HepG2 (cell line): ENCODE measurements around the gene ABCF1. TPM values are rescaled to one million over a fixed set of nuclear protein-coding genes. Genes with fewer than 3 reads are reported as not detected.

Source experiments
- FOSL1 ChIP-seq: sonication (generic); formaldehyde crosslinking; IDR thresholded peaks from 2 replicates; pipeline ENCODE4 v1.9.0; 2021; ENCODE audit warnings: missing genetic modification reagents, borderline replicate concordance
- FOXC1 ChIP-seq: sonication (generic); formaldehyde crosslinking; IDR thresholded peaks from 2 replicates; pipeline ENCODE4 v1.8.0; 2022; ENCODE audit warnings: mild to moderate bottlenecking, missing genetic modification reagents, borderline replicate concordance
- KDM2A ChIP-seq: sonication (generic); formaldehyde crosslinking; IDR thresholded peaks from 2 replicates; pipeline ENCODE4 v1.4.0; 2020; ENCODE audit warnings: low read depth, missing genetic modification reagents, borderline replicate concordance
- RORA ChIP-seq: sonication (generic); formaldehyde crosslinking; IDR thresholded peaks from 2 replicates; pipeline ENCODE4 v1.5.0; 2020; ENCODE audit warnings: mild to moderate bottlenecking, missing genetic modification reagents, moderate library complexity
- SNAPC2 ChIP-seq: sonication (generic); formaldehyde crosslinking; IDR thresholded peaks from 2 replicates; pipeline ENCODE4 v1.8.1; 2022; ENCODE audit warnings: mild to moderate bottlenecking, missing genetic modification reagents
- SP4 ChIP-seq: sonication (generic); formaldehyde crosslinking; IDR thresholded peaks from 2 replicates; pipeline ENCODE4 v1.8.1; 2023; ENCODE audit warnings: mild to moderate bottlenecking, missing genetic modification reagents
- SRSF1 ChIP-seq: fragments of 200-400 bp; formaldehyde crosslinking; optimal IDR thresholded peaks from 2 replicates; pipeline ENCODE3; 2017; ENCODE audit warnings: mild to moderate bottlenecking, low read depth, low read length, moderate library complexity
- SRSF9 ChIP-seq: fragments of 200-400 bp; formaldehyde crosslinking; IDR thresholded peaks from 2 replicates; pipeline ENCODE4 v1.6.1; 2018; ENCODE audit warnings: borderline replicate concordance, mild to moderate bottlenecking, low read depth, low read length; ENCODE audit not compliant: insufficient read depth, poor library complexity, severe bottlenecking
- SSRP1 ChIP-seq: IDR thresholded peaks from 2 replicates; pipeline ENCODE4 v1.6.1; 2016; ENCODE audit warnings: control low read depth
- ZFP36 ChIP-seq: fragments of 150-350 bp; IDR thresholded peaks from 2 replicates; pipeline ENCODE4 v1.6.1; 2018; ENCODE audit warnings: borderline replicate concordance, low read length, low read depth; ENCODE audit not compliant: partially characterized antibody
- ZFP36L1 ChIP-seq: sonication (generic); formaldehyde crosslinking; IDR thresholded peaks from 2 replicates; pipeline ENCODE4 v1.8.0; 2022; ENCODE audit warnings: mild to moderate bottlenecking, missing genetic modification reagents, moderate library complexity
- ZNF331 ChIP-seq: sonication (generic); formaldehyde crosslinking; IDR thresholded peaks from 2 replicates; pipeline ENCODE4 v1.4.0; 2020; ENCODE audit warnings: missing genetic modification reagents
- ZNF639 ChIP-seq: conservative IDR thresholded peaks from 2 replicates; pipeline ENCODE4 v1.6.1; 2018; ENCODE audit warnings: missing genetic modification reagents
- ZNF687 ChIP-seq: sonication (generic); formaldehyde crosslinking; IDR thresholded peaks from 2 replicates; pipeline ENCODE4 v1.5.1; 2020; ENCODE audit warnings: mild to moderate bottlenecking, missing genetic modification reagents, moderate library complexity
- ZNF691 ChIP-seq: sonication (generic); formaldehyde crosslinking; IDR thresholded peaks from 2 replicates; pipeline ENCODE4 v1.4.0; 2020; ENCODE audit warnings: missing genetic modification reagents, low read depth, mild to moderate bottlenecking, borderline replicate concordance
- polyA plus RNA-seq, 8 experiments: library from polyadenylated mRNA; depleted of rRNA in 3 of 8; stranded (reverse) in 7 of 8; unstranded in 1 of 8; fragments of >200 nt; fragmentation: Illumina TruSeq in 4 of 8; extraction: Trizol in 4 of 8; gene quantifications; 2 replicates each; pipeline versions ENCODE4 v1.2.1 to v1.2.3, GENCODE V29; 2011 to 2016; ENCODE audit warnings: low read depth in 4 of 8, missing spikeins in 1 of 8, mixed read lengths in 1 of 8; ENCODE audit not compliant: insufficient read depth in 1 of 8
- total RNA-seq, 5 experiments: library from RNA; depleted of rRNA; stranded (reverse); fragments of >200 nt; fragmentation: Illumina TruSeq; extraction: Trizol; gene quantifications; 2 replicates each; pipeline ENCODE4 v1.2.3, GENCODE V29; 2016; ENCODE audit warnings: low read depth in 1 of 5
- TF ChIP-seq, protein P1 (sequence below): sonication (generic); formaldehyde crosslinking; conservative IDR thresholded peaks from 2 replicates; pipeline ENCODE4 v1.4.0; 2020; ENCODE audit warnings: missing genetic modification reagents
- TF ChIP-seq, protein P2 (sequence below): sonication (generic); formaldehyde crosslinking; IDR thresholded peaks from 2 replicates; pipeline ENCODE4 v1.4.0; 2020; ENCODE audit warnings: missing genetic modification reagents

The ABCF1 gene
- total and polyA plus RNA-seq, 2 of the 13 experiments (the other 11 are each of a cell fraction or from before 2014, with no cell fraction given), result 25.4 to 98.9 TPM

GRCh38 chr6:30615958-30616810 lies 44.9 kb downstream of the ABCF1 start (continued):
- TF ChIP-seq, protein P1, sequence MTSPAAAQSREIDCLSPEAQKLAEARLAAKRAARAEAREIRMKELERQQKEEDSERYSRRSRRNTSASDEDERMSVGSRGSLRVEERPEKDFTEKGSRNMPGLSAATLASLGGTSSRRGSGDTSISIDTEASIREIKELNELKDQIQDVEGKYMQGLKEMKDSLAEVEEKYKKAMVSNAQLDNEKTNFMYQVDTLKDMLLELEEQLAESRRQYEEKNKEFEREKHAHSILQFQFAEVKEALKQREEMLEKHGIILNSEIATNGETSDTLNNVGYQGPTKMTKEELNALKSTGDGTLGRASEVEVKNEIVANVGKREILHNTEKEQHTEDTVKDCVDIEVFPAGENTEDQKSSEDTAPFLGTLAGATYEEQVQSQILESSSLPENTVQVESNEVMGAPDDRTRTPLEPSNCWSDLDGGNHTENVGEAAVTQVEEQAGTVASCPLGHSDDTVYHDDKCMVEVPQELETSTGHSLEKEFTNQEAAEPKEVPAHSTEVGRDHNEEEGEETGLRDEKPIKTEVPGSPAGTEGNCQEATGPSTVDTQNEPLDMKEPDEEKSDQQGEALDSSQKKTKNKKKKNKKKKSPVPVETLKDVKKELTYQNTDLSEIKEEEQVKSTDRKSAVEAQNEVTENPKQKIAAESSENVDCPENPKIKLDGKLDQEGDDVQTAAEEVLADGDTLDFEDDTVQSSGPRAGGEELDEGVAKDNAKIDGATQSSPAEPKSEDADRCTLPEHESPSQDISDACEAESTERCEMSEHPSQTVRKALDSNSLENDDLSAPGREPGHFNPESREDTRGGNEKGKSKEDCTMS (CRISPR knock-in tag), result no peak
- 0 out of 2 replicates have a peak, but pooled peaks have one; percentile 47 for TF ChIP-seq ZNF691 (CRISPR knock-in tag)
- TF ChIP-seq FOSL1 (CRISPR knock-in tag), result no peak
- TF ChIP-seq SRSF9, result no peak
- TF ChIP-seq ZFP36, result no peak
- no peak for TF ChIP-seq ZNF639 (CRISPR knock-in tag)
- TF ChIP-seq ZNF331 (CRISPR knock-in tag), result no peak
- no peak for TF ChIP-seq ZNF687
- 0 out of 2 replicates have a peak, but pooled peaks have one; percentile 26 for TF ChIP-seq KDM2A (CRISPR knock-in tag)
- no peak for TF ChIP-seq FOXC1
- no peak for TF ChIP-seq RORA (CRISPR knock-in tag)
- no peak for TF ChIP-seq SRSF1
- TF ChIP-seq SNAPC2, result no peak
- TF ChIP-seq SP4 (CRISPR knock-in tag), result no peak
- peak; percentile 98 for TF ChIP-seq ZFP36L1 (CRISPR knock-in tag)
- peak; percentile 100 for TF ChIP-seq SSRP1 (CRISPR knock-in tag)
- TF ChIP-seq, protein P2, sequence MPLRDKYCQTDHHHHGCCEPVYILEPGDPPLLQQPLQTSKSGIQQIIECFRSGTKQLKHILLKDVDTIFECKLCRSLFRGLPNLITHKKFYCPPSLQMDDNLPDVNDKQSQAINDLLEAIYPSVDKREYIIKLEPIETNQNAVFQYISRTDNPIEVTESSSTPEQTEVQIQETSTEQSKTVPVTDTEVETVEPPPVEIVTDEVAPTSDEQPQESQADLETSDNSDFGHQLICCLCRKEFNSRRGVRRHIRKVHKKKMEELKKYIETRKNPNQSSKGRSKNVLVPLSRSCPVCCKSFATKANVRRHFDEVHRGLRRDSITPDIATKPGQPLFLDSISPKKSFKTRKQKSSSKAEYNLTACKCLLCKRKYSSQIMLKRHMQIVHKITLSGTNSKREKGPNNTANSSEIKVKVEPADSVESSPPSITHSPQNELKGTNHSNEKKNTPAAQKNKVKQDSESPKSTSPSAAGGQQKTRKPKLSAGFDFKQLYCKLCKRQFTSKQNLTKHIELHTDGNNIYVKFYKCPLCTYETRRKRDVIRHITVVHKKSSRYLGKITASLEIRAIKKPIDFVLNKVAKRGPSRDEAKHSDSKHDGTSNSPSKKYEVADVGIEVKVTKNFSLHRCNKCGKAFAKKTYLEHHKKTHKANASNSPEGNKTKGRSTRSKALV (CRISPR knock-in tag), result no peak
